HG03060 (cell line): ENCODE measurements around the gene PPP1R14B.

ENCODE experiments used
- ATAC-seq: cut with Tn5 transposase; IDR thresholded peaks from one replicate; pipeline ENCODE4 v1.9.1; 2021; ENCODE audit warnings: low read depth, moderate number of reproducible peaks; ENCODE audit not compliant: unreplicated experiment

The PPP1R14B gene

DNA sequence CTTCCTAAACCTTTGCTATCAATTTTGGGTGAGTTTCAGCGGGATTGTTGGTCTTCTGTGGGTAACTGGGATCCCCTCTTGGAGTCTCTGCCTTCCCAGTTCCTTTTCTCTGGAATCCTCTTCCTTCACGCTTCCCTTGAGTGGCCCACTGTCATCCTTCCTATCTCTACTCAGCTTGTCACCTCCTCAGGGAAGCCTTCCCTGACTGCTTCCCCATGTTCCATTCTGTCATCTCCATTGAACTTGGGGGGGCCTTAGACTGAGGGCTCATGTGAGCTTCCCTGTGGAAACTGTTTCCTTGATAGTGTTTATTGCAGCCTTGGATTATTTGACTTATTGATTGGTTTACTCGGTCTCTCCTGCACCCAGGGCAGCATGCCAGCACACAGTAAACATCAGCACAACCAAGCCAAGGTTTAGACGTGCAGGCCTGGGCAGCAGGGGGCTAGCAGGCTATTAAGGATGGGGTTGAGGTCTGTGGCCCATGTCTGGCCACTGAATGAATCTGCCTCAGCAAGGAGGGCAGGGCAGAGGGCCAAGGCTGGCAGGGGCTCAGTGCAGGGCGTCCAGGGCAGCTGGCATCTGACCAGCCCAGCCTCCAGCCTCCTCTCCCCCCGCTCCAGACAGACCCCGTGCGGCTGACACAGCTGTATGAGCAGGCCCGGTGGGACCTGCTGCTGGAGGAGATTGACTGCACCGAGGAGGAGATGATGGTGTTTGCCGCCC, 28.0 kb downstream of the PPP1R14B start:
- ATAC-seq: no peak

DNA sequence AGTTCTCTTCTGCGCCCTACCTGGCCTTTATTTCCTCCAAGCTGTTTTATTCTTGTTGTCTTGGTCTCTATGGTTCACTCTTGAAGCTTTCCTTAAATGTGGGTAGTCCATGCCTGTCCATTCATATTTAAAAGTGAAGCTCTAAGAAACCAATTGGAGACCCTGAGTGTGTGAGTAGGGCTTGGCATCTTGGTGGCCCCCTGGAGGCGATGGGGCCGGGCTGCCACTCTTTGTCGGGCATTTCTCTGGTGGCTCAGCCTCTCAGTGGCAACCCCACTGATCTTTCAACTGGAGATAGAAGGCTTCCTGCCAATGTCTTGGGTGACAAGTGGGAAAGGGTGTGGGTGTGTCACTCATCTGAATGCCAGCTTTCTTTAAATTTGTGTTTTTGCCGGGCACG, 29.9 kb downstream of the PPP1R14B start:
- ATAC-seq: no peak

DNA sequence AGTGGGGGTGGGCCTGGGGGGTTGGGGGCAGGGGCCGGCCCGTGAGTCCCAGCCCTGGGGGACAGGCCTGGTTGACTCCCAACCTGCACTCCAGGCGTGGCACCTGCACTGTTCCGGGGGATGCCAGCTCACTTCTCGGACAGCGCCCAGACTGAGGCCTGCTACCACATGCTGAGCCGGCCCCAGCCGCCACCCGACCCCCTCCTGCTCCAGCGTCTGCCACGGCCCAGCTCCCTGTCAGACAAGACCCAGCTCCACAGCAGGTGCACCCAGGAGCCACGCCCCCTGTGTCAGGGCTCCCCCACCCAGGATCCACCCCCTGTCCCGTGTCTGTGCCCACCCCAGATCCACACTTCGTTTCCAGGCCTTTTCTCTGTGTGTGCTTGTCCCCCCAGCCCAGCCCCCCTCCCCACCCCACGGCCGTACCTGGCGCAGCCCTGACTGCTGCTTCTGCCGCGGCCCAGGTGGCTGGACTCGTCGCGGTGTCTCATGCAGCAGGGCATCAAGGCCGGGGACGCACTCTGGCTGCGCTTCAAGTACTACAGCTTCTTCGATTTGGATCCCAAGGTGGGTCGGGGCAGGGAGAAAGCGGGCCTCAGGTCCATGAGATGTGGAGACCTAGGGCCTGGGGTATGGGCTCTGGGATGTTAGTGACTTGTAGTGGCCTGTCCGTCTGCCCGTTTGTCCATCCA, 35.4 kb downstream of the PPP1R14B start:
- ATAC-seq: no peak

DNA sequence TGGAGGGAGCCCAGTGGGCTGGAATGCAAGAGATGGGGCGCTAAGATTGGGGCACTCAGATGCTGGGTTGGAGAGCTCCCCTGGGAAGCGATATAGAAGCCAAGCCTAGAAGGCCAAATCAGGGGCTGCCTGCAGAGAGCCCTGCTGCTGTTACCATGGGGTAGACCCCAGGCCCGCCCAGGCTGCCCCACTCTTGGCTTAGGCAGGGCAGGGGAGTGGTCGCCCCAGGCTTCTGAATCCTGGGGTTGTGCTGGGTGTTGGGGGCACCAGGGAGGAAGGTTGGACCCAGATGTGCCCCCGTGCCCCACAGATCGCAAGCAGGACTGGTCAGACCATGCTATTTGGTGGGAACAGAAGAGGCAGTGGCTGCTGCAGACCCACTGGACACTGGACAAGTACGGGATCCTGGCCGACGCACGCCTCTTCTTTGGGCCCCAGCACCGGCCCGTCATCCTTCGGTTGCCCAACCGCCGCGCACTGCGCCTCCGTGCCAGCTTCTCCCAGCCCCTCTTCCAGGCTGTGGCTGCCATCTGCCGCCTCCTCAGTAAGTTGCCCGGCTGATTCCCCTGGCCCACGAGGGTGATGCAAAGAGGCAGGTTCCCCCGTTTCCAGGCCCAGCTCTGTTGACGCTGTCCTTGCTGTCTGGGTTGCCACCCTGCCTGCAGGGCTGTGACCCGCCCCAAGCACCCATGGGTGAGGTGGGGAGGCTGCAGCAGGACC, 36.3 kb downstream of the PPP1R14B start:
- no peak for ATAC-seq

DNA sequence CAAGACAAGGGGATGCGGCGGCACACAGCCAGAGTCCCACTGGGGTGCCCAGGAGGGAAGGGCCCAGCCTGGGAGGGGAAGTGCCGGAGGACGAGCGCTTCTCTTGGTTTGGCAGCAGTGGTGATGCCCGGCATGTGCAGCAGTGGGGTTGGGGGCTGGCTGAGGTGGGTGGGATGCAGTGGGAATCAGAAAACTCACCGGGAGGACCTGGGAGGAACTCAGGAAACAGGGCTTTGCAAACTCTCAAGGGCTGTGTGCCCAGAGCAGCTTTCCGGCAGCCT, 37.2 kb downstream of the PPP1R14B start:
- no peak for ATAC-seq

DNA sequence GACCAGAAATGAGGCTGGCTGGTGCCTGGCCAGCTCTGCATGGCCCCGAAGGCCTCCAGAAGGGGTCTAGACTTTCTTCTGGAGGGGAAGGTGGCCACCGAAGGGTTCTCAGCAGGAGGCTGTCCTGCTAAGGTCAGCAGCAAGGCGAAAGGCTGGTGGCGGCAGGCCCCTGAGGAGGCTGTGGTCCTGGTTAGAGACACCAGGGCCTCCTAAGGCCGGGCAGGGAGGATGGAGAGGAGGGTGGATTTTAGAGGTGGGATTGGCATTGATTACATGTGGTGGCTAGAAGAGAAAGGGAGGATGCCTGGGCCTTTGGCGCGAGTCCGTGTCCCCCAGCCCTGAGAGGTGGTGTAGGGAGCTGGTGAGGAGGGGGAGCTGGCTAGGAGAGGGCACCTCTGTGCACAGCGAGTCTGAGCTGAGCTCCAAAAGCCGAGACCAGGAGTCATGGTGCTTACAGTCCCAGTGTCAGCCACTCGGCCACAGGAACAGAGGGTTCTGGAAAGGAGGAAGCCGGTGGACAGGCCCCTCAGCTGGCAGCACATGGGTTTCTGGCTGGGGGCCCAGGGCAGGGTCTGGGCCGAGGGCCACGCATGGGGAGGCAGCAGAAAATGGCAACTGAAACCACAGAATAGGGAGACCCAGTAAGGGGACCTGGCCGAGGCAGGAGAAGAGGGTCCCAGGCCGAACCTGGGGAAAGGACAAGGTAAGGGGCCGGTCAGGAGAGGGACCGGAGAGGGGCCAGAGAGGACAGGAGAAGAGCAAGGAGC, 37.8 kb downstream of the PPP1R14B start:
- no peak for ATAC-seq

DNA sequence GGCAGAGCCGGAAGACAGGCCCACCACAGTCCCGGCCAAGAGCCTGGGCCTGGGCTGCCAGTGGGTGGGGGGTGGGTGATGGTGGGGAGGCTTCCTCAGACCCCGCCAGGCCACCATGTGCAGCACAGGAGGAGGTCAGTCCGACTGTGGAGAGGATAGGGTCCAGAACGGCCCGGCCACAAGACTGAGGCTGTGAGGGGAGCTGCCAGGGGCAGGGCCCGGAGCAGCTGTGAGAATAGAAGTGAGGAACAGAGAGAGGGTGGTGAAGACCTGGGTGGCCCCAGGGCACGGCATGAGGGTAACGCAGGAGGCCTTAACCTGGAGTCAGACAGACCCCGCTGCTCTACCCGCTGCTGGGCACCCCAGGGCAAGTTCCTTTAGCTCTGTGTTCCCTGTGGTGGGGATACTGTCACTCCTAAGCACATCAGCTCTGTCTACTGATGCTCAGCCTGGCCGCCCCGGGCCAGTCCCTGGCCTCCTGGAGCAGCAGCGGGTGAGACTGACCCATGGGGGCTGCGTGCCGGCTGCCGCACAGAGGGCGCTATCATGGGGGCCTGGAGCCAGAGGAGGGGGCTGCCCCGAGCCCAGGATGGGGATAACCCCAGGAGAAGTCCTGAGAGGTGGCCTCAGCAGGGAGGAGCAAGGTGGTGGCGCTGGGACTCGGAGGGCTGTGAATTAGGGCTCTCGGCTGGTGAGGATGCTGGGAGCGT, 38.5 kb downstream of the PPP1R14B start:
- no peak for ATAC-seq

DNA sequence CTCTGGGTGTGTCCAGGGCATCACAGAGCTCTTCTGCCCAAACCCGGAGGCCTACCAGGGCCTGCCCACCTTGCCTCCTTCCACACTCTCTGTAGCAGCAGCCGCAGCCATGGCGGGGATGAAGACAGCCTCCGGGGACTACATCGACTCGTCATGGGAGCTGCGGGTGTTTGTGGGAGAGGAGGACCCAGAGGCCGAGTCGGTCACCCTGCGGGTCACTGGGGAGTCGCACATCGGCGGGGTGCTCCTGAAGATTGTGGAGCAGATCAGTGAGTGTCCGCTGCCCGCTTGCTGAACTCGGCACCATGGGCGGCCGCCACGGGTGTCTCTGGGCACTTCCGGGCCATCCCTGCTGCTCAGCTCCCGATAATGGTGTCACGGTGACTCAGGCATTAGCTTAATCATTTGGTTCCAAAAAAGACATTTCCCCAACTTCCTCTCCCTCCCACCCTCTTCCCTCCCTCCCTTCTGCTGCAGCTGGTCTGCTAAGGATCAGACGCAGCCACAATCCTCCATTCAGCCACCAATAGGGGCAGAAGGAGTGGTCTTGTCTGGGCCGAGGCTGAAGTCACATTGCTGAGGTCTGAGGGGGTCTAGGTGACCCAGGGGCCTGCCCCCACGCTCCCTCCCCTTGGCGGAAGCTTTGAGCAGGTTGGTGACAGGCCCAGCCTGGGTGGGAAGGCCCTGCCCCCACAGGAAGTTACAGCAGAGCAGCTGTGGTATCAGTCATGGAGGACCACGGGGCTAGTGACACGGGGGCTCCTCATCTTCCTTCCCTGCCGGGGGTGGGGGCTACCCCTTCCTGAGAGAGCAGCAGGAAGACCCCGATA, 39.3 kb downstream of the PPP1R14B start:
- no peak for ATAC-seq

DNA sequence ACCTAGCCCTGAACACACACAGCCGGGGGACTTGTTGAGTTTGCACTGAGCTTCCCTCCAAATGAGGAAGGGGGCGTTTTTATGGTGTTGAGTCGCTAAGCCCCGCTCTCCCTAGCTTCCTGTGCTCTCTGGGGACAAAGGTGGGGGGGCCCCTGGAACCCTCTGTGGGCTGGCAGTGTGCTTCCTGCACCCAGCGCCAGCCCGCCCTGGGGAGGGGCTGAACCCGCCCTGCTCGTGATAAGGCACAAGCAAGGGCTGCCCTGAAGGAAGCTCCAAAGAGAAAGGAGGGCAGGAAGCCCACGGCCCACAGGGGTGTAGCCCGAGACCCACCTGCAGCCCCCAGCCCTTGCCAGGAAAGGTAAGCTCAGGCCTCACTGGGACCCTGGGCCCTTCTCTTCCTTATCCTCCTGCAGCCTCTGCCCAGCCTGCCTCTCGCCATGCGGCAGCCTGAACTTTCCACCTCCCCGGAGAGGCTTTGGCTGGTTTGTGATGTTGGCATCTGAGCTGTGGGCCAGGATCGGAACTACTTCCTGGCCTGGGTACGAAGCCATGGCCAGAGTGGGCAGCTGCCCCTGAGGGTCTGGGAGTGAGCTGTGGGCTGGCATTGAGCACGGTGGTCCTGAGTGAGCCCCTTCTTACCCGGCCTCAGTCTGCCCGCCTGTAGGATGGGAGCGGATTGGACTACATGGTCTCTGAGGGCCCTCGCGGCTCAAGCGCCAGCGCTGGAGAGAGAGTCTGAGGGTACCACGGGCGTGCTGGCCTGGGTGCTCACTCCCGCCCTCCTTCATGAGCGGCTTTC, 40.1 kb downstream of the PPP1R14B start, which contains the start of gene FERMT3:
TSS of gene FERMT3 (plus strand) at position 265 of the 799 bp plus-strand sequence. CDS start 644 bp downstream, outside the sequence.
- no peak for ATAC-seq

DNA sequence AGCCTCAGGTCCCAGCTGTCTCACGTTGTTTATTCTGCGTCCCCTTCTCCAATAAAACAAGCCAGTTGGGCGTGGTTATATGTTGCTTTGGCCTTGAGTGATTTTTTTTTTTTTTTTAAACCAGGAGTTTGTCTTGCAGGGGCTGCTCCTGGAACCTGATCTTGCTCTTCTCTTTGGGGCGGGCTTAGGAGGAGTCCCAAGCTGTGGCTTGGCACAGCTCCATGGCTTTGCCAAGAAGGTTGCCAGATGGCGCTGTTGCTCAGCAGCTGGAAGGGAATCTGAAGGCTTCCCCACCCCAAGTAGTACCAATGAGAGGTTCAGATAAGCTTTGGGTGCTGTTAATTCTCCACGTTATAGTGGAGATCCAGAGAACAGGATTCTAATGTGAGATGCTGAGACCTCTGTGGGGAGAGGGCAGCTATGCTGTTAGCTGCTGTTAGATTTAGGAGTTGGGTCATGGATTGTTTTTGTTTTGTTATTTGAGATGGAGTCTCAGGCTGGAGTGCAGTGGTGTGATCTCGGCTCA, 42.2 kb downstream of the PPP1R14B start:
- ATAC-seq: no peak

DNA sequence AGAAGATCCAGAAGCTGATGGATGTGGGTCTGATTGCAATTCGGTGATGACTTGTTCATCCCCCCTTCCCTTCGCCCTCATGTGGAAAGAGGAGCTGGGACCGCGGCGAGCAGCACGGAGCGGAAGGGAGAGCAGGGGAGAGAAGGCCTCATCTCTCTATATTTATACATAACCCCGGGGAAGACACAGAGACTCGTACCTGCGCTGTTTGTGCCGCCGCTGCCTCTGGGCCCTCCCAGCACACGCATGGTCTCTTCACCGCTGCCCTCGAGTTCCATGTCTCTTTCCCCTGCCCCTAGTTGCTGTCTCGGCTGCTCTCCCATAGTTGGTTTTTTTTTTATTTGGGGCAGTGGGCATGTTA, 42.7 kb downstream of the PPP1R14B start:
- ATAC-seq: no peak

DNA sequence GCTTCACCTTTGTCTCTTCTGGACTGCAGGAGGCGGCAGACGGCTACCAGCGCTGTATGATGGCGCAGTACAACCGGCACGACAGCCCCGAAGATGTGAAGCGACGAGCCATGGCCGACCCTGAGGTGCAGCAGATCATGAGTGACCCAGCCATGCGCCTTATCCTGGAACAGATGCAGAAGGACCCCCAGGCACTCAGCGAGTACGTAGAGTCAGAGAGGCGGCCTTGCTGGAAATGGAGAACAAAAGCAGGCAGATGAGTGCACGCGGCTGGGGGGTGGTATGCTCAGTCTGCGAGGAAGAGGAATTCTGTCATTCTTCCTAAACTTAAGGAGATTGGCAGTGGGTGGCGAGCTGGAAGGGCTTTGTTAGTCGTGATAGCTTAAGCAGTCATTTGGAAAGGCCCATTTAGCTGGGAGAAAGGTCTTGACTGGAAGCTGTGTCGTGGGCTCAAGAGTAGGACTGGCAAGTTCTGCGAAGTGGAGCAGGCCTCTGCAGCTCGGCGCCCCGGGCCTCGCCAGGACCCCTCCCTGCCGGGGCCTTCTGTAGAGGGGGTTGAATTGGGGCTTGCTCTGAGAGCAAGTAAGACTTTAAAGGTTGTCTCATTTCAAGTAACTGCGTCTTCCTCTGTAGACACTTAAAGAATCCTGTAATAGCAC, 43.2 kb downstream of the PPP1R14B start:
- ATAC-seq: no peak

DNA sequence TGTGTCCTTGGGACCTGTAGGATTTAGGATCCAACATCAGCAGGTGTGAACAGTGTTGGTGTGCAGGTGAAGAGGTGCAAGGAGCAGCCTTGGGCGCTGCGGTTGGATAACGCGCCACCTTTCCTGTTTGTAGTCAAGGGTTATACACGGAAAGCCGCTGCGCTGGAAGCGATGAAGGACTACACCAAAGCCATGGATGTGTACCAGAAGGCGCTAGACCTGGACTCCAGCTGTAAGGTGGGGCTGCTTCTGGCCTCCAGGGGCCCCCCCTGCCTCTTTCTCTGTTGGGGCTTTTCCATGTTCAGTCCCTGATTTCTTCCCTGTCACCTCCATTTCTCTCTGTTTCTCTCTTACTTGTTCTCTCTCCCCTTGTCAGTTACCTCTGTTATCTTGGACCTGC, 43.8 kb downstream of the PPP1R14B start:
- ATAC-seq: no peak

DNA sequence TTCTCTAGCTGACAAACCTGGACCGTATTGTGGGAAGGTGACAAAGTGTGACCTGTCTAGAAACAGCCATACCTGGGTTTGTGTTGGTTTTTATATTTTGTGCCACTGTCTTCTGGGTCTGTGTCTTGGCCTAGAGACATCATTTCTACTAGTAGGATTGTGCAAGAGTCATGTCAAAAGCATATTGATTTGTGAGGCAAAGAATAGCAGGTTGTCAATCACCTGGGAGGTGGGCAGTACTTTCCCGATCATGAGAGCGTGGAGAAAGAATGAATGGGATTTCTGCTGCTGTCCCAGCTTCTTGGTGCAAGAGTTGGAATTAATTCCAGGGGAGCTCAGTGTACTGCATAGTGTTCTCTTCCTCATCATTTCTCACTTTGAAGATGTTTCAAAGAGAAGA, 45.2 kb downstream of the PPP1R14B start:
- no peak for ATAC-seq

DNA sequence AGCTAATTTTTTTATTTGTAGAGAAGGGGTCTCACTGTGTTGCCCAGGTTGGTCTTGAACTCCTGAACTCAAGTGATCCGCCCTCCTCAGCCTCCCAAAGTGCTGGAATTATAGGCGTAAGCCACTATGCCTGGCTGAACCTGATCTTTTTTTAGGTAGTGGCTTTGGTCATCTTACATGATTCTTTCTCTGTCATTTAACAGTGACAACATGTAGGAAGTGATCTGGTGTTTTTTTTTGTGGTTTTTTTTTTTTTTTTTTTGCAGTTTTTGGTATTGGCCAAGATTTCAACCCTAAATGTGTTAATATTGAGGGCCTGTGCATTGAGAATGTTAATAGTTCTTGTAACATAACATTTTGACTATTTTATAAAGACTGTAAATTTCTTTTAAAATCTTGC, 48.2 kb downstream of the PPP1R14B start:
- no peak for ATAC-seq

DNA sequence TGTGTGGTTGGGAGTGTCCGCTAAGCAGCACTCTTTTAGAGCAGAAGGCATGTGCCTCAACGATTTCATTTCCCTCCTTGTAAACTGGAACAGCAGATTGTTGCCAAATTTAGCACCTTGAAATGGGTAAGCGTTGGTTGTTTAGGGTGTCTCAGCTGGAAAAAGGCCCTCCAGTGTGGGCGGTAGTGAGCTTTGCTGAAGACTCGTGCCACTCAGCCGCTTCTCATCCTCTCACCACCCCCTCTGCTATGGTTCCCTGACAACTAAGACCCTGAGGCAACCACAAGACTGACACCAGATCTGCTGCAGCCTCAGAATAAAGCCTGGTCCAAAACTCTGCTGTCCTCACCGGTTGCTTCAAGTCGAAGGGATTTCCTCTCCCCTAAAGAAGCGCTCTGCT, 50.1 kb downstream of the PPP1R14B start:
- ATAC-seq: no peak
